Measurements from ENCODE around the gene C5orf63. TPM values are rescaled to one million over a fixed set of nuclear protein-coding genes. Genes with fewer than 3 reads are reported as not detected.

The C5orf63 gene
- total and polyA plus RNA-seq, 8 donors, result 7.4 to 19.2 (median 13.9) TPM

DNA sequence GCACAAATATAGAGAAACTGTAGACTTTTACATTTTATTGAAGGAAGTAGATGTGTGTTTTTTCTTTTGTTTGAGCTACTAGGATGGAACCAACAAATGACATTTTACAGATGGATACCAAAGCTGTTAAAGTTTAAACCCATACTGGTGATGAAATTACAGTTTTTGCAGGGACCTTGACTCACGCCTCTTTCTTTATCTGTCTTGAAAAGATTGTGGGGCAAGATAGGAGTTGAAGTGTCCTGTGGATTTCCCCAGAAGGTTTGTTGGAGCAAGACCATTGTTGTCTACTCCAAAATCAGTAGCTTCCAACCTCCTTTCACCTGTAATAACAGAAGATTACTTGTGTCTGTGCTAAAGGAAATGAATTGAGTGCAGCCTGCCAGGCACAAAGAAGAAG is 4.1 kb upstream of the C5orf63 start:
- Histone ChIP-seq H3K27me3 (no peaks in the 10 kb centered on the region), H3K4me3 (no peak overlapping the region), H3K27ac (no peak overlapping the region), H3K4me1 (peaks cover 0 to 6% of the 10 kb centered on the region in 2 donors), H3K9me3 (no peaks in the 10 kb centered on the region), H3K36me3 (no peaks in the 10 kb centered on the region)
- no peak for DNase-seq
- ATAC-seq, result no peak
- intact Hi-C loops (cut with DNase I), result no loop called here
- TF ChIP-seq, protein P1, sequence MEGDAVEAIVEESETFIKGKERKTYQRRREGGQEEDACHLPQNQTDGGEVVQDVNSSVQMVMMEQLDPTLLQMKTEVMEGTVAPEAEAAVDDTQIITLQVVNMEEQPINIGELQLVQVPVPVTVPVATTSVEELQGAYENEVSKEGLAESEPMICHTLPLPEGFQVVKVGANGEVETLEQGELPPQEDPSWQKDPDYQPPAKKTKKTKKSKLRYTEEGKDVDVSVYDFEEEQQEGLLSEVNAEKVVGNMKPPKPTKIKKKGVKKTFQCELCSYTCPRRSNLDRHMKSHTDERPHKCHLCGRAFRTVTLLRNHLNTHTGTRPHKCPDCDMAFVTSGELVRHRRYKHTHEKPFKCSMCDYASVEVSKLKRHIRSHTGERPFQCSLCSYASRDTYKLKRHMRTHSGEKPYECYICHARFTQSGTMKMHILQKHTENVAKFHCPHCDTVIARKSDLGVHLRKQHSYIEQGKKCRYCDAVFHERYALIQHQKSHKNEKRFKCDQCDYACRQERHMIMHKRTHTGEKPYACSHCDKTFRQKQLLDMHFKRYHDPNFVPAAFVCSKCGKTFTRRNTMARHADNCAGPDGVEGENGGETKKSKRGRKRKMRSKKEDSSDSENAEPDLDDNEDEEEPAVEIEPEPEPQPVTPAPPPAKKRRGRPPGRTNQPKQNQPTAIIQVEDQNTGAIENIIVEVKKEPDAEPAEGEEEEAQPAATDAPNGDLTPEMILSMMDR (IDR thresholded peaks at IDR 0.05), result no peak

DNA sequence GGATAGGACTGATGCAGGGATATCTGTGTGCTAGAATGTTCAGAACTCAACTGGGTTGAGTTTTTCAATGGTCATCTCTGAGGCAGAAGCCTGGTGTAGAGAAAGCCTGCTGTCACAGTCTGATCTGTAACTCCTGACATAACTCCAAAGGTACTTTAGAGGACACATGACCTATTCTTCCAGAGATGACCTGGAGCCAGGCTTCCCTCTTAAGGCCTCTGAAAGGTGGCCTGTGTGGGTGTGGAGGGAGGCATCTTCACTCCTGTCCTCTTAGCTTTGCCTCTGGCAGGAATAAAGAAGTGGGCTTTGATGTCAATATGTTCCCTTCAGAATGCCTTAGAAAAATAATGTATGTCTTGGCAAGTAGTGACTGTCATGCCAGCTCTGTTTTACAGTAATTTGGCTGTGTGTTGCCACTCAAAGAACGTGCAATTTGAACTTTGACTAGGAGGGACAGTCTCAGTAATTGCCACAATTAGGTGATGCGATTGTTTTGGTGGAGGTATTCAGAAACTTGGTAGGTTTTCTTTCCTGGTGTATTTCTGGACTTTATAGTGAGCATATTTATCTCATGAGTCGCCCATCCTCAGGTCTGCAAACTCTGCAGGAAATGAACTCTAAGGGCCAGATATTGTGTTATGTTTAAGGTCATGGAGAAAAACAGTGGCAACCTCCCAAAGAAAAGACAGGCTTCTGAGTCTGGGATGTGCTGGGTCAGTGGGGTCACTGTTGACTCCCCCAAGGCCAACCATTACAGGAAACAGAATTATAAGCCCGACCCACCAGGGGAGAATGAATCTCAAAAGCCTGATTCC is 3.2 kb upstream of the C5orf63 start:
- intact Hi-C loops (cut with DNase I), result no loop called here
- Histone ChIP-seq H3K36me3 (no peaks in the 10 kb centered on the region), H3K27me3 (no peaks in the 10 kb centered on the region), H3K4me1 (peaks cover 0 to 10% of the 10 kb centered on the region in 2 donors), H3K9me3 (no peaks in the 10 kb centered on the region), H3K4me3 (no peak overlapping the region), H3K27ac (no peak overlapping the region)
- no peak for ATAC-seq
- DNase-seq, result no peak
- TF ChIP-seq, protein P1 (IDR thresholded peaks at IDR 0.05), result no peak

DNA sequence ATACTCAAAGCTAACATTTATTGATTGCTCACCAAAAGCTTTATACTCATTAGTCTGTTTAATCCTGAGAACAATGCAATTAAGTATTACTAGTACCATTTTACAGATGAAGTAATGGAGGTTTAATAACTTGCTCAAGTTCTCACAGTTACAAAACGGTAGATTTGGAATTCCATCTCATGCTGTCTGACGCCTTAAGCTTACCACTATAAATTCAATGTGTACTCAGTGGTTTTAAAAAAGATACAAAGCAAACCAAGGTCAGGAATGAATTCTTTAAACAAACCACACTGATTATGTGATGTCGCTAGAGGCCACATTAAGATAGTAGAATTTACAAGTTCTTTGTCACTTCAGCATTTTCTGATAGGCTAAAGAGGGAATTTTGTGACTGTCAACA is 1.2 kb upstream of the C5orf63 start:
- H3K4me3 ChIP-seq, result no peak overlapping the region
- H3K27me3 ChIP-seq, result no peaks in the 10 kb centered on the region
- no peaks in the 10 kb centered on the region for H3K36me3 ChIP-seq
- DNase-seq, result no peak
- H3K9me3 ChIP-seq, result no peaks in the 10 kb centered on the region
- TF ChIP-seq, protein P1 (IDR thresholded peaks at IDR 0.05), result no peak
- no peak for ATAC-seq
- intact Hi-C loops (cut with DNase I), result no loop called here
- peaks cover 0 to 10% of the 10 kb centered on the region in 2 donors for H3K4me1 ChIP-seq
- no peak overlapping the region for H3K27ac ChIP-seq

DNA sequence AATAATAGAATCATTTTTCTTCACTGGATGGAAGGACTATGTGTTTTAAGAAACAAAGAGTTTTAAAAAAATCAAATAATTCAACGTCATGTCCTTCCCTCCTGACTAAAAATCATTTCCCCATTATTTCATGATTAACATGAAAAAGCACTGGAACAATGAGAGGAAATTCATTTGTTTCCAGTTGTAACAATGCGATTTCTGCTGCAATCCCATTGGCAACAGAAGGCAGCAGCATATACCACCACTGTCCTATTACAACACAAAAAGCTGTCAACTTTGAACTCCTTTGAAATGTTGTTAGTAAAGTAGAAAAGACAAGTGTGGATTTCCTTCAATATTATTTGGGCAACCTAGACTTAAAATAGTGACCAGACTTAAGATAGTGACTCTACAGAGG is 3.1 kb downstream of the C5orf63 start:
- intact Hi-C loops (cut with DNase I), result no loop called here
- H3K27ac ChIP-seq, result no peak overlapping the region

More for the DNA sequence above, 3.1 kb downstream of the C5orf63 start:
- no peaks in the 10 kb centered on the region for H3K36me3 ChIP-seq
- H3K9me3 ChIP-seq, result no peaks in the 10 kb centered on the region
- H3K4me3 ChIP-seq, result no peak overlapping the region
- H3K4me1 ChIP-seq, result peaks cover 0 to 10% of the 10 kb centered on the region in 2 donors
- no peak for ATAC-seq
- no peaks in the 10 kb centered on the region for H3K27me3 ChIP-seq
- TF ChIP-seq, protein P1 (IDR thresholded peaks at IDR 0.05), result no peak
- DNase-seq, result no peak
